ES-I3 (cell line): ENCODE data around the gene TENM4.
"Not testable (repeated sequence)": the region's sequence is repeated elsewhere in the genome, so short reads cannot be mapped to it uniquely, and the experiment has no call there.

Experiments used
- H3K36me3 ChIP-seq: 2 replicates; pipeline ENCODE4 v1.6.1; 2013; ENCODE audit warnings: mild to moderate bottlenecking, low read length, control low read depth, moderate library complexity; ENCODE audit not compliant: insufficient read depth
- H3K4me1 ChIP-seq: 2 replicates; pipeline ENCODE4 v1.6.1; 2013; ENCODE audit warnings: mild to moderate bottlenecking, control low read depth, low read length; ENCODE audit not compliant: insufficient read depth
- H3K9ac ChIP-seq: 2 replicates; pipeline ENCODE4 v1.6.1; 2013; ENCODE audit warnings: low read depth, mild to moderate bottlenecking, low read length, moderate library complexity
- H3K9me3 ChIP-seq: 2 replicates; pipeline ENCODE4 v1.6.1; 2013; ENCODE audit warnings: mild to moderate bottlenecking, low read length, moderate library complexity; ENCODE audit not compliant: control insufficient read depth, insufficient read depth

TENM4 gene

GRCh38 chr11:78647986-78648875 is 792.6 kb downstream of the TENM4 start:
- no peaks in the 10 kb centered on the region for H3K9me3 ChIP-seq
- H3K36me3 ChIP-seq, result no peaks in the 10 kb centered on the region
- no peak overlapping the region for H3K9ac ChIP-seq
- 0 out of 2 replicates have a peak, but pooled peaks cover 3% of the 10 kb centered on the region for H3K4me1 ChIP-seq

GRCh38 chr11:78647266-78647915 is 793.4 kb downstream of the TENM4 start:
- Histone ChIP-seq H3K9ac (no peak overlapping the region), H3K9me3 (no peaks in the 10 kb centered on the region), H3K4me1 (0 out of 2 replicates have a peak, but pooled peaks cover 3% of the 10 kb centered on the region), H3K36me3 (no peaks in the 10 kb centered on the region)

- Histone ChIP-seq H3K4me1 (0 out of 2 replicates have a peak, but pooled peaks cover 3% of the 10 kb centered on the region), H3K36me3 (no peaks in the 10 kb centered on the region), H3K9me3 (no peaks in the 10 kb centered on the region), H3K9ac (no peak overlapping the region)
Observed at GRCh38 chr11:78646564-78647185, 794.2 kb downstream of the TENM4 start.

- no peaks in the 10 kb centered on the region for H3K4me1 ChIP-seq
- no peaks in the 10 kb centered on the region for H3K9me3 ChIP-seq
- H3K36me3 ChIP-seq, result no peaks in the 10 kb centered on the region
- H3K9ac ChIP-seq, result no peak overlapping the region
Observed at GRCh38 chr11:78645226-78646202, 795.3 kb downstream of the TENM4 start.

GRCh38 chr11:78643676-78644056 is 797.2 kb downstream of the TENM4 start:
- Histone ChIP-seq H3K4me1 (no peaks in the 10 kb centered on the region), H3K36me3 (no peaks in the 10 kb centered on the region), H3K9me3 (no peaks in the 10 kb centered on the region), H3K9ac (no peak overlapping the region)

- H3K9ac ChIP-seq, result no peak overlapping the region
- no peaks in the 10 kb centered on the region for H3K36me3 ChIP-seq
- no peaks in the 10 kb centered on the region for H3K4me1 ChIP-seq
- no peaks in the 10 kb centered on the region for H3K9me3 ChIP-seq
Observed at GRCh38 chr11:78642979-78643675, 797.7 kb downstream of the TENM4 start.

DNA sequence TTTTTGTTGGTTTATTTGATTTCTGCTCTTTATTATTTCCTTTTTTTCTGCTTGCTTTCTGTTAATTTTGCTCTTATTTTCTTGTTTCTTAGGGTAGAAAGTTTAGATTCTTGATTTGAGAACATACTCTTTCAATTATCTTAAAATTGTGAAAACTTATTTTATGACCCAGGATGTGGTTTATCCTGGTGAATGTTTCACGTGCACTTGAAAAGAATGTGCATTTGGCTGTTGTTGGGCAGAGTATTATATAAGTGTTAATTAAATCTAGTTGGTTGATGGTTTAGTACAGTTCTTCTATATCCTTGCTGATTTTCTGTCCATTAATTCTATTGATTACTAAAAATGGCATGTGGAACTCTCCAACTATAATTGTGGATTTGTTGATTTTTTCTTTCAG is 799.3 kb downstream of the TENM4 start:
- Histone ChIP-seq H3K9ac (no peak overlapping the region), H3K4me1 (no peaks in the 10 kb centered on the region), H3K9me3 (no peaks in the 10 kb centered on the region), H3K36me3 (no peaks in the 10 kb centered on the region)

DNA sequence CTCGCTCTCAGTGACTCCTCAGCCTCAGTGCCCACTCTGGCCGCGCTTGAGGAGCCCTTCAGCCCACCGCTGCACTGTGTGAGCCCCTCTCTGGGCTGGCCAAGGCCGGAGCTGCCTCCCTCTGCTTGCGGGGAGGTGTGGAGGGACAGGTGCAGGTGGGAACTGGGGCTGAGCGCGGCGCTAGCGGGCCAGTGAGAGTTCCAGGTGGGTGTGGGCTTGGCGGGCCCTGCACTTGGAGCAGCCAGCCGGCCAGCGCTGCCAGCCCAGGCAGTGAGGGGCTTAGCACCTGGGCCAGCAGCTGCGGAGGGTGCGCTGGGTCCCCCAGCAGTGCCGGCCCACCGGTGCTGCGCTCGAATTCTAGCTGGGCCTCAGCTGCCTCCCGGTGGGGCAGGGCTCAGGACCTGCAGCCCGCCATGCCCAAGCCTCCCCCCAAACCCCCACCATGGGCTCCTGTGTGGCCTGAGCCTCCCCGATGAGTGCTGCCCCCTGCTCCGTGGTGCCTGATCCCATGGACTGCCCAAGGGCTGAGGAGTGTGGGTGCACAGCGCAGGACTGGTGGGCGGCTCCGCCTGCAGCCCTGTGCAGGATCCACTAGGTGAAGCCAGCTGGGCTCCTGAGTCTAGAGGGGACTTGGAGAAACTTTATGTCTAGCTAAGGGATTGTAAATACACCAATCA is 802.0 kb downstream of the TENM4 start:
- Histone ChIP-seq H3K9ac (no peak overlapping the region), H3K36me3 (no peaks in the 10 kb centered on the region), H3K9me3 (no peaks in the 10 kb centered on the region), H3K4me1 (no peaks in the 10 kb centered on the region)

DNA sequence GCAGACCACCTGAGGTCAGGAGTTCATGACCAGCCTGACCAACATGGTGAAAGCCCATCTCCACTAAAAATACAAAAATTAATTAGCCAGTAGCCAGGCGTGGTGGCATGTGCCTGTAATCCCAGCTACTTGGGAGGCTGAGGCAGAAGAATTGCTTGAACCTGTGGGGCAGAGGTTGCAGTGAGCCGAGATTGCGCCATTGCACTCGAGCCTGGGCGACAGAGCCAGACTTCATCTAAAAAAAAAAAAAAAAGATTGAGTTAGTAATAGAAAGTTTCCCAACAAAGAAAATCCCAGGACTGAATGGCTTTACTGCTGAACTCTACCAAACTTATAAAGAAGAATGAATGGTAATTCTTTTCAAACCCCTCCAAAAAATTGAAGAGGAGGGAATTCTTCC is 803.3 kb downstream of the TENM4 start:
- not testable (repeated sequence) for H3K9me3 ChIP-seq, H3K9ac ChIP-seq, H3K36me3 ChIP-seq, H3K4me1 ChIP-seq

- no peaks in the 10 kb centered on the region for H3K4me1 ChIP-seq
Observed at GRCh38 chr11:78635814-78636506, 804.9 kb downstream of the TENM4 start.

DNA sequence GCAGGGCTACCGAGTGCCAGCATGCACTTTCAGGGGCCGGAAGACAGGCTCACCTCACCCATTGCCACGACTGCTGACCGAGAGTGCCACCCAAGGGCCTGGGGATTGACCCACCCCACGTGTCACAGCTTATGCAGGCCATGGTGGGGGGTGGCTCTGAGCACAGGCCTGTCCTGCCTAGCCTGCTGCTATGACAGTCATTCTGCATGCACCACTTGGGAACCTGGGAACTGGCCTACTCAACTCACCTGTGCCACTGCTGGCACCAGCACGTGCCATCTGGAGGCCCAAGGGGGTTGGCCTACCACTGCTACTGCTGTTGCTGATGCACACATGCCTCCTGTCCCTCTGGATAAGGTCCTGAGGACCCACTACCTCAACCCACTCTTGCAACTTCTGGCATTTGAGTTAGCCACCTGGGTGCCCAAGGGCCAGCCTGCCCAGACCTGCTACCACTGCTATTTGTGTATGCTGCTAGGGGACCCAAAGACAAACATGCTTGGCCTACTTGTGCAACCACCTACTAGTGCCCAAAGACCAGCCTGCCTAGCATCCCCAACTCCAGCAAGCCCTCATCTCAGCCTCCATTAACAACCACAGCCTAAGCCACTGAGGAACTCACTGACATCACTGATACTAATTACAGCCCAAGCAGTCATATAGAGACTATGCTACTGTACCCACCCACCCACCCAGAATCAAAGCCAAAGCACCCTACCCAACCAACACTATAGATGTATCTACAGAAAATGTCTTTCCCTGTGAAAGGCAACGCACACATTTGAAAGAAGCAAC is 807.1 kb downstream of the TENM4 start:
- no peaks in the 10 kb centered on the region for H3K9me3 ChIP-seq
- no peaks in the 10 kb centered on the region for H3K4me1 ChIP-seq
- no peak overlapping the region for H3K9ac ChIP-seq
- no peaks in the 10 kb centered on the region for H3K36me3 ChIP-seq

More at GRCh38 chr11:78635814-78636506, 804.9 kb downstream of the TENM4 start:
- Histone ChIP-seq H3K9ac (no peak overlapping the region), H3K9me3 (no peaks in the 10 kb centered on the region), H3K36me3 (no peaks in the 10 kb centered on the region)
